ENCODE measurements around the gene ARMH4. TPM values are rescaled to one million over a fixed set of nuclear protein-coding genes. Genes with fewer than 3 reads are reported as not detected.

ARMH4 gene
- polyA plus RNA-seq, 3 donors = 0.07 TPM; not detected in 2

GRCh38 chr14:58059126-58059525, 92.9 kb downstream of the ARMH4 start:
- WGBS (ENCODE audit: insufficient coverage) = 96% methylated on average over 3 of the region's 3 CpGs
- peaks cover 0 to 4% (median 0%) of the 10 kb centered on the region in 7 donors for H3K9me3 Mint-ChIP-seq
- Histone ChIP-seq H3K27me3 (ENCODE audit: control insufficient read depth in 2 of 2, insufficient read depth in 2 of 2, low read length in 2 of 2) (no peaks in the 10 kb centered on the region), H3K36me3 (replicated peaks in 1 of 2; ENCODE audit: control insufficient read depth in 1 of 2, insufficient read depth in 2 of 2, low read length in 2 of 2) (no peaks in the 10 kb centered on the region), H3K4me2 (replicated peaks; ENCODE audit: extremely low read depth, low read length, poor library complexity, severe bottlenecking) (no peak overlapping the region), H3K4me1 (ENCODE audit: control insufficient read depth in 1 of 2, insufficient read depth in 2 of 2, low read length in 2 of 2) (no peaks in the 10 kb centered on the region), H3K4me3 (replicated peaks in 1 of 3; ENCODE audit: low read depth in 2 of 3, low read length in 3 of 3) (no peak overlapping the region), H3K27ac (ENCODE audit: low read depth in 1 of 2, low read length in 2 of 2) (no peak overlapping the region), H4K20me1 (ENCODE audit: insufficient read depth, low read length) (no peaks in the 10 kb centered on the region), H3K79me2 (ENCODE audit: insufficient read depth, low read length) (no peaks in the 10 kb centered on the region), H3K9me3 (replicated peaks in 1 of 2; ENCODE audit: control insufficient read depth in 1 of 2, insufficient read depth in 1 of 2, low read length in 2 of 2) (no peaks in the 10 kb centered on the region), H3K9ac (ENCODE audit: insufficient read depth, low read length, poor library complexity, severe bottlenecking) (no peak overlapping the region), H2AFZ (ENCODE audit: insufficient read depth, low read depth, low read length, poor library complexity, severe bottlenecking) (no peak overlapping the region)
- no peak overlapping the region for H3K4me3 Mint-ChIP-seq
- intact Hi-C loops (cut with micrococcal nuclease) = no loop called here
- no peak overlapping the region for H3K27ac Mint-ChIP-seq
- peaks cover 0 to 3% (median 1%) of the 10 kb centered on the region in 3 donors for H3K27me3 Mint-ChIP-seq (ENCODE audit: low read depth in 3 of 3)
- no peaks in the 10 kb centered on the region for H3K4me1 Mint-ChIP-seq
- DNase-seq = no peak
- no peak for TF ChIP-seq CTCF (IDR thresholded peaks at IDR 0.05)
- no peaks in the 10 kb centered on the region for H3K36me3 Mint-ChIP-seq

GRCh38 chr14:58055497-58056010, 96.5 kb downstream of the ARMH4 start:
- peaks cover 0 to 3% (median 1%) of the 10 kb centered on the region in 7 donors for H3K9me3 Mint-ChIP-seq
- no peak for DNase-seq
- H3K4me1 ChIP-seq (ENCODE audit: control insufficient read depth in 1 of 2, insufficient read depth in 2 of 2, low read length in 2 of 2) = no peaks in the 10 kb centered on the region
- H3K4me3 Mint-ChIP-seq = no peak overlapping the region
- H3K27me3 Mint-ChIP-seq (ENCODE audit: low read depth in 3 of 3) = peaks cover 0 to 1% (median 0%) of the 10 kb centered on the region in 3 donors
- H3K4me2 ChIP-seq (replicated peaks; ENCODE audit: extremely low read depth, low read length, poor library complexity, severe bottlenecking) = no peak overlapping the region
- no peak for TF ChIP-seq CTCF (IDR thresholded peaks at IDR 0.05)
- H3K36me3 ChIP-seq (replicated peaks in 1 of 2; ENCODE audit: control insufficient read depth in 1 of 2, insufficient read depth in 2 of 2, low read length in 2 of 2) = no peaks in the 10 kb centered on the region
- no peaks in the 10 kb centered on the region for H3K9me3 ChIP-seq (replicated peaks in 1 of 2; ENCODE audit: control insufficient read depth in 1 of 2, insufficient read depth in 1 of 2, low read length in 2 of 2)
- H3K4me1 Mint-ChIP-seq = no peaks in the 10 kb centered on the region
- no peaks in the 10 kb centered on the region for H3K27me3 ChIP-seq (ENCODE audit: control insufficient read depth in 2 of 2, insufficient read depth in 2 of 2, low read length in 2 of 2)
- intact Hi-C loops (cut with micrococcal nuclease) = no loop called here
- no peak overlapping the region for H3K4me3 ChIP-seq (replicated peaks in 1 of 3; ENCODE audit: low read depth in 2 of 3, low read length in 3 of 3)
- no peaks in the 10 kb centered on the region for H3K79me2 ChIP-seq (ENCODE audit: insufficient read depth, low read length)
- H3K9ac ChIP-seq (ENCODE audit: insufficient read depth, low read length, poor library complexity, severe bottlenecking) = no peak overlapping the region
- no peak overlapping the region for H2AFZ ChIP-seq (ENCODE audit: insufficient read depth, low read depth, low read length, poor library complexity, severe bottlenecking)
- H3K27ac ChIP-seq (ENCODE audit: low read depth in 1 of 2, low read length in 2 of 2) = no peak overlapping the region
- no peaks in the 10 kb centered on the region for H4K20me1 ChIP-seq (ENCODE audit: insufficient read depth, low read length)
- no peaks in the 10 kb centered on the region for H3K36me3 Mint-ChIP-seq
- no peak overlapping the region for H3K27ac Mint-ChIP-seq

Measured in CD14-positive monocyte (primary cell).